ENCODE data around the gene SPEM1.
"Not testable (repeated sequence)": the region's sequence is repeated elsewhere in the genome, so short reads cannot be mapped to it uniquely, and the experiment has no call there.

The SPEM1 gene

DNA sequence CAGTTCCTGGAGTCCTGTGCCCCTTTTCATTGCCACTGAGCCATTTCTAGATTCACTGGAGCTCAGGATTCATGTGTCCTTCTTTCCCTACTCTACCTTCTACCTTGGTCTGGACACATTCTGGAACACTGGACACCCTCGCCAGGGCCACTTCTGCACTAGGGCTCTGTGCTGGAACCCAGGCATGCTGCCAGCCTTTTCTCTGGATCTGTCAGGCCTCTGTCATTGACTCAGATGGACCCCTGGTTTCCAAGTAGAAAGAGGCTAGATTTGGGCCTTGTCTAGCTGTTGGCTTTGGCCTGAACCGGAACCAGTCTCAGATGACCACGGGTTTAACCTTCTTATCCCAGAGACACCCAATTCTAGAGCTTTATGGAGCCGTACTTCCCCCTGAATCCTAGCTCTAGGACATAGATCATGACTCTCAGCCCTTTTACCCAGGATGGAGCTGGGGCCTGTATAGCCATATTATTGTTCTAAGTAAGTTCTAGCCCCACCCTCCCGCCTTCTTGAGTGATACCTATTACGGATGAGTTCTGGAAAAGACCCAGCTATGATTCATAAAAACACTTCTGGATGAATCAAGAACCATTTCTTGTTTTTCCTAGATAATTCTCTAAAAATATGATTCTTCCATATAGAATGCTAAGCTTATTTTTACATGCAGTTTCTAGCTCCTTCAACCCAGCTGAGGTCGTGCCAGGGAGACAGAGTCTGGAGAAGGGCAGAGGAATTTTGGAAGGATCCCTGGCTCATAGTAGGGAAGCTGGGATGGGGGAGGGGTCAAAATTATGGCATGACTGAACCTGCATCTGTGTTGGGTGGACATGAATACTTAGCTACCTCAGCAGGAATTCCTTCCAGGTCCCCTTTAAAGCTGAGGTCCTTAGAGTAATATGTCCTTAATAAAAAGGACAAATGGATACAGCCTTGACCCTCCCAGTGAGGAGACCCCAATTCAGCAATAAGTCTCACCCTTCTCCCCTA lies 23.7 kb downstream of the SPEM1 start:
- DNase-seq: no peak

DNA sequence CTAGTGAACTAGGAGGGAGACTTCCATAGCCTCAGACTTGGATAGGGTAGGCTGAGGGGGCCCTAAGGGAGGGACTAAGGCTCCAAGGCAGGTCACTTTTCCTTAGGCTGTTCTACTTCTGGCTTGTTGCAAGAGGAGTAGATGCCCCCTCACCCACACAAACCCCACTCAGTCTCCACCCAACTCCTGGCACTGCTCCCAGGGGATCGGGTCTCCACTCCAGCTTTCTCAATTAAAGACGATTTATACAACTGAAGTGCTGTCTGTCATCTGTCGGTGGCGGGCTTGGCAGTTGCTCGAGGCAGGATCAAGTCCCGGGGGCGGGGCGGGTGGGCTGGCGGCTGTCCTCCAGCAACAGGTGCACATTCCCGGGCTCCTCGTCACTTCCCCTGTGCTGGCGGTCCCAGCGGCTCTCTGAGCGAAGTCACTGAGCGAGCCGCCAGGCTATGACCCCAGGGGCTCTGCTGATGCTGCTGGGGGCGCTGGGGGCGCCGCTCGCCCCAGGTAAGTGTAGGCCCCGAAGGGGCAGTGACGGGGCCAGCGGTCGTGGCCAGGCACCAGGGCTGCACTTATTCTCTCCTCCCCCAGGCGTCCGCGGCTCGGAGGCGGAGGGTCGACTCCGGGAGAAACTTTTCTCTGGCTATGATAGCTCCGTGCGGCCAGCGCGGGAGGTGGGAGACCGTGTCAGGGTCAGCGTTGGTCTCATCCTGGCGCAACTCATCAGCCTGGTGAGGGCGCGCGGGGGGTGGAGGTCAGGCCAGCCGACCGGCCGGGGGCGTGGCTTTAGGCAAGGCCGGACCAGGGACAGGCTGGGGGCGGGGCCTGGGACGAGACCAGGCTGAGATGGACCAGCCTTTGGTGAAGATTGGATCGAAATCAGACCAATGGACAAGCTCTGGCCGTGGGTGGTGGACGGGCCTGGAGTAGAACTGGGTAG lies 24.8 kb downstream of the SPEM1 start, which contains the start of gene CHRNB1:
TSS of gene CHRNB1 (plus strand) at position 380 of the 937 bp plus-strand sequence. CDS start at position 447, 67 bp downstream.
- no peak for DNase-seq

DNA sequence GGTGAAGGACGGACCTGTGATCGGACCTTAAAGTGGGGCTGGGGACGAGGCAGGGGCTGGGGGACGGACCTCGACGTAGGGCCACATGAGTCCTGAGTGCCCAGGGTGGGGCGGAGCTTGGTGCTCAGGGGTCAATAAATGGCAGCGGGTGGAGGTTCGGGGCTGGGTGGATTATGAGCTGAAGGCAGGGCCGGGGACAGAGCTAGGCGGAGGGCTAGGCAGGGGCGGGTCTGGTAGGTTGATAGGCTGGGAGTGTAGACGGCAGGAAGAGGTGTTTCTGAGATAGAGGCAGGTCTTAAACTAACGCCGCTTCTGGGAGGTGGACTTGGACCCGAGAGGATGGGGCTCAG lies 25.5 kb downstream of the SPEM1 start:
- DNase-seq: no peak

DNA sequence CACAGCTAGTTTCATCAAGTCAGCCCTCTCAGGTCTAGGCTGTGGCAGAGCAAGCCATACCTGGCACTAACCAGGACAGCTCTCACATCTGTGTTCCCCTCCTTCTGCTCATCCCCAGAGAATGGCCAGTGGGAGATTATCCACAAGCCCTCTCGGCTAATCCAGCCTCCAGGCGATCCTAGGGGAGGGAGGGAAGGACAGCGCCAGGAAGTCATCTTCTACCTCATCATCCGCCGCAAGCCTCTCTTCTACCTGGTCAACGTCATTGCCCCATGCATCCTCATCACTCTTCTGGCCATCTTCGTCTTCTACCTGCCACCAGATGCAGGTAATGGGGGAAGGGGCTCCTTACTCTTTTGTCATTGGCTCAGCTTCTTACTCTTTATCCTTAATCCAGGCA lies 28.3 kb downstream of the SPEM1 start:
- no peak for DNase-seq

DNA sequence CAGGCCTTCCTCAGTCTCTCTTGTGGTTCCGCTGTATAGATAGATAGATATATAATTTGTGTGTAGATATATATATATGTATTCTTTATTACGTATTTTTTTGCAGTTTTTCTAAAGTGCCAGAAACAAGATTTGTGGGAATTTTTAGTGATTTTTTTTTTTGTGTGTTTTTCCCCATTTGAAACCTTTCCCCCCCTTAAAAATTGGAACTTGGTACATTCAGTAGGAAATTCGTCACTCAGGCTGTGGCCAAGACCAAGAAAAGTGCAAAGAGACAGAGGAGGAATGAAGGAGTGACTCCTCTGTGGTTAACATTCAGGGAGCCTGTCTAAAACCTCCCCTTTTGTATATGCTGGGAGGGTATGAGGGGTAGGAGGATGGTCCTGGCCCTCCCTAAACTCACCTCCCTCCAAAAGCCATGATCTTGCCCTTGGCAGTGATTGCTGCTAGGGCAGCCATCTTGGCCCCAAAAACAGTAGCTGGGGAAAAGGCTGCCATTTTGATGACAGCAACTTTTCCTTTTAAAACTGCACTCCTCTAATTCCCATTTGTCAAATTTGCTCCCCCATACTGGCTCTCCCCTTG lies 39.9 kb downstream of the SPEM1 start:
- no peak for DNase-seq

DNA sequence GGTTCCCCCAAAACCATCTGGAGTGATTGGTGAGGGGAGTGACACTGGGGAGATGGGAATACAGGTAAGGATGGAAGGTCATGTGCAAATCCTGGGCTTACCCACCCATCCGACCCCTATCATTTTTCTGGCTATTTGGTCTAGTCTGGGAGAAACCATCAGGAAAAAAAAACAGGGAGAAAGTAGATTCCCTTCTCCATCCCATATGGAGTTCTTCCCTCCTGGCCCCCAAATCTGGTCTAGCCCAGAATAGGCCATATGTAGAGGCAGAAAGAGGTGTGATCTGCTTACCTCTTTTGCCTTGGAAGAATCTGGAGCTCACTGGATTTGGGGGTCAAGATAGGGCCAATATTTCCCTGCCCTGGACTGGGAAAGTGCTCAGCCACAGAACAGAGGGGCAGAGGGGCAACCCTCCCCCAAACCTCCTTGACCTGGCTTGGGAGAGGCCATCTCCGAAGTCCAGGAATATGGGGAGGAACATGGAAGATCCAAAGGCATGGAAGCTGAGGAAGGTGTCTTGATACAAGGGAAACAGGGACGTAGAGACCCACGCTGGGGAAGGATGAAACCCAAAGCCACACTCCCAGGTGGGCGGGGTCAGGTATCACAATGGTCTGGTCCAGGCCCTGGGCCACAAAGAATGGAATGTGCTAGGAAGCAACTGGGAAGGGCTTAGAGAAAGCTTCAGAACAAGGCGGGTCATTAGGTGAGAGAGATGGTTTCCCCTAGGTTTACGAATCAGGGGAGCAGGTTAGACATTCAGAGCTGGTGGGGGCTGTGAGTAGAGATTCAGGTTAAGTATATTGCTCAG lies 40.9 kb downstream of the SPEM1 start:
- DNase-seq: no peak

DNA sequence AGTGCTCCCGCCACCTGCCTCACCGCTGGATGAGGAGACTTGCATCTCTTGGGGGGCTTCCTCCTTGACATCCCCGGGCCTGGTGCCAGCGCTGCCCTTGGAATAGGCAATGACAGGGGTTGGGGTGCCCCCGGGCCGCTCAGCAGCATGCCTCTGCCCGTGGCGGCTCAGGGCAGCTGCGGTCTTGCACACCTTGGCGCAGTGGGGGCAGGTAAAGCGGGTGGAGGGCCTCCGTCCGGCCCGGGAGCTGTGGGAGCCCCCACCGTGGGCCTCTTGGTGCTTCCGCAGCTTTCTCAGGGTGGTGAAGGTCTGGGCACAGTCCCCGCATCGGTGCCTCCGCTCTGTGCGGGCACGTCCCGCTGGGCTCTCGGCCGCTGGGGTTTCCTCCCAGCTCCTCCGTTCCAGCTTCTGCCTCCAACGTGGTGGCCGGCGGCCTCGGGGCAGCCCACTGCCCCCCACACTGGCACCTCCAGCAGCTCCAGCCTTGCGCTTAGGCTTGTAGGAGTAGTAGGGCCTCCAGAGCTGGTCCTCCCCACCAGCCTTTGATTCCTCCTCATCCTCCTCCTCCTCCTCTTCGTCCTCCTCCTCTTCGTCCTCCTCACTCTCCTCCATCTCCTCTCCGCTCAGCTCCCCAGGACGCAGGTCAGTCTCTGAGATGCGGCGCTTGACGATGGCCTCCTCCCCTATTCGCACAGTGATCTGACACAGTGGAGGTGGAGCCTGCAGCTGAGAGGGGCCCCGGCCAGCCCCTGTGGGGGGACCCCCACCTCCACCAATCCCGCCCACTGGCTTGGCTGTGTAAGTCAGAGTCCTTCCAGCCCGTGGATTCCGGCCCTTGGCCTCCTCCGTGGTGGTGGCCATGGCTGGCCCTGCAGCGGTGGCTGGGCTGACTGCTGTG lies 42.6 kb downstream of the SPEM1 start:
- no peak for DNase-seq

DNA sequence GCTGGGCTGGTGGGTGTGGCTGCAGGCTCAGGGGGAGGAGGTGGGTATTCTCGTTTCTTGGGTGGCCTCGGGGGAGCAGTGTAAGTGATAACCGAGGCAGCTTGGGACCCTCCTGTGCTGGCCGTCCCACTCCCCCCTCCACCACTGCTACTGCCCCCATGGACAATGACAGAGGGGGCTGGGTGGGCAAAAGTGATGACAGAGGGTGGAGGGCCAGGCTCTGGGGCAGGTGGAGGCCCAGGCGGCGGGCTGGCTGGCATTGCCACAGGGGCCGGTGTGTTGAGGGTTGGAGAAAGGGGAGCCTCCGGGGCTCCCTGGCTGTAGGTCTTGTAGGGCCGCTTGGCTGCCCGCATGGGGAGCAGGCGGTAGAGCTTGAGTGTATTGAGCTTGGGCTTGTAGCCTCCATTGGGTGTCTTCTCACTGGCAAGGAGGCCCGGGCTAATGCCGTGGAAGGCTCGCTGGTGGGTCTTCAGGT lies 43.3 kb downstream of the SPEM1 start:
- no peak for DNase-seq

DNA sequence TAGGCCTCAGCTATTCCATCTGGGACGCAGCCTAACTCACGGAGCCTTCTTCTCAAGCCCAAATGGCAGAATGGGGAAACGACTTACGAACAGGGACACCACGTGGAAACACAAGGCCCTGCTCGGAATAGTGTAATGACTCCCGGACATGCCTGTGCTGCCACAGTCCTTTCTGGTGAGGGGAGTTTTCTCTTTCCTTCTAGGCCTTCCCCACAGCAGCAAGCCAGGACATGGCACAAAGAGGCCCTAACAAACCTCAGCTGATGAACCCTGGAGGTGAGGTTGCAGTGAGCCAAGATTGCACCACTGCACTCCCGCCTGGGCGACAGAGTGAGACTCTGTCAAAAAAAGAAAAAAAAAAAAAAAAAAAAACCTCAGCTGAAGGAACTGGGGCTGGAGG lies 44.0 kb downstream of the SPEM1 start:
- DNase-seq: no peak

DNA sequence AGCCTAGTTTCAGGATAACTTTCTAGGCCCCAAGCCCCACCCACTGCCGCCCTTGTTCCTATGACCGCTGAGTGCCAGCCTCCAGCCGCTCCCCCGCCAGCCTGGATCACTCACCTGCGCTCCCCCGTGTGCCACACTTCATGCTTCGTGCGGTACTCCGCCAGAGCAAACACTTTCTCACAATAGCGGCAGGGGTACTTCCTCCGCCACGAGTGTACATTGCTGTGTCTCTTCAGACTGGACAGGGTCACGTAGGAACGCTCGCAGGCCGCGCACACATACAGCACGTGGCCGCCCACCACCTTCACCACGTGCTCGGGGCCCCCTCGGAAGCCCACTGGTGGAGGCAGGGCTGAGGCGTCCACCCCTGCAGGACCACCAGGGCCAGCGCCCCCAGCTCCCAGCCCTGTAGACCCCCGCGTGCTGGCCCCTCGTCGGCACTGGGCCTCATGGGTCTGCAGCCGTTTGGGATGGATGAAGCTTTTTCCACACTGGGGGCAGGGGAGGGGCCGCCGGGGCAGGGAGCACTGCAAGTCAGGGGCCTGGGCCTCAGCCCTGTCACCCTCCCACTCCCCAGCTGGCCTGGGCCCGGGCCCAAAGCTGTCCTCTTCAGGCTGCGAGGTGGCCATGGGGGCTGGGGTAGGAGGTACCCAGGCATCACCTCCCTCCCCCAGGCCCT lies 45.6 kb downstream of the SPEM1 start:
- no peak for DNase-seq

DNA sequence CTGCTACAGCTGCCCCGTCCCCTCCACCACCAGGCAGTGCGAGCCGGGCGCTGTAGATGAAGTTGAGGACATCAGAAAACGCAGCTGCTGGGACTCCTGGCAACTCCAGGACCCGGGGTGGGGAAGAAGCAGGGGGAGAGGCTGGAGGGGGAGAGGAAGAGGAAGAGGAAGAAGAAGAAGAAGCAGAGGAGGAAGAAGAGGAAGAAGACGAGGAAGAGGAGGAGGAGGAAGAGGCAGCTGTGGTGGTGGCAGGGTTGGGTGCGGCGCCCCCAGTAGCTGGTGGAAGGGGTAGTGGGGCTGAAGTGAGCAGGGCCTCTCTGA lies 46.2 kb downstream of the SPEM1 start:
- no peak for DNase-seq

DNA sequence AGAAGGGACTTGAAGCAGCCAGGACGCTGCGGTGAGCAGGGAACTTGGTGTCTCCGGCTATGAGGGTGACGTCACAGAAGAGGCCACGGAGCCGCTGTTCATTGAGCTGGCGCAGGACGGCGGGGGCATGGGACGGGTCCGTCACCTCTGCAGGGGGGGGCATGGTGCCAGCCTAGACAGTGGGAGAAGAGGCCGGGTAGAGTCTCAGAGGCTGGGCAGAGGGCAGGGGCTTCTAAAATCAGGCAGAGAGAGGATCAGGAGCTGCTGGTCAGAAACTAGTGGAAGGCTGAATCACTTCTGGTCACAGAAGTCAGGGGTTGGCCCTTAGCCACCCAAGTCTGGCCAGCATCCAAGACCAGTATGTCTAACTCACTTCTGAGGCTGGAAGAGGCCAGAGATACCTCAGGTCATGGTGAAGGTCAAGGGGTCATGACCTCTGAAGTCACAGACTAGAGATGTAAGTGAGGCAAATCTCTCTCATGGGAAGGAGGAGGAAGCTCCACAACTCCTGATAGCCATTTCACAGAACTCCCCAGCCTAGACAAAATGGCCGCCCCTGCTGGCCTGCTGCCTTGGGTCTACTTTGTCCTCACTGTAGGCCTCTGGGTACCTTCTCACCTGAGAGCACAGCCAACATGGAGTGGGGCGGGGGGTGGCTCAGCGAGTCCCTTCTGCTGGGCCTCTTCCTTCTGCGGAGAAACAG lies 46.7 kb downstream of the SPEM1 start:
- no peak for DNase-seq

DNA sequence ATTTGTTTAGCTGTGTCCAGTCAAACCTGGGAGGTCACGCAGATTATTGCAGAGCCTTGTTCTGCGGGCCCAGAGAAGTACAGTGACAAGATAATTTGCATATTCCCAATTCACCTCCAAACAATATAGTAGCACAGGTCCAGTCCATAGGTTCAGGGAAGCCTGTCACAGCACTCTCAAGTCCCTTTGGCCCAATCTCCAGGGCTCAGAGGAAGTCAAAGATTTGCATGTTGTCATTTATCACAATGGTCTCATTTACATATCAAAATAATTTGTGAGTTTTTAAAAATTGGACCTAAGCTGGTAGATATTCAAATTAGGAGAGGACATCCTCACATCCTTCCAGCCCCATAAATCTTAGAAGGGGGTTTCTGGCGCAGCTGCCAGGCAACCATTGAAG lies 47.4 kb downstream of the SPEM1 start:
- no peak for DNase-seq

DNA sequence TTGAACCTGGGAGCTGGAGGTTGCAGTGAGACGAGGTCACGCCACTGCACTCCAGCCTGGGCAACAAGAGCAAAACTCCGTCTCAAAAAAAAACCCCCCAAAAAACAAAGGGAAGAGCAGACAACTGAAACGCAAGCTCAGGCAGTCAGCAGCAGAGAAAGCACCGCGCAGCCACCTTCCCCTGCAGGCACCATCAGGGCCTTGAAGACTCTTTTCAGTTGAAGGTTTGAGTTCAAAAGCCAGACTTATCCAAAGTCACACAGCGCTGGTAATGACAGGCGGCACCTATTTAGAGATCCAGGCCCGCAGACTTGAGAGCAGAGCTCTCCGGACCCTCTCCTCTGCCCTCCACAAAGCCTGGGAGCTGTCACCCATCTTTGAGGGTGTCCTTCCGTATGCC lies 48.2 kb downstream of the SPEM1 start:
- DNase-seq: no peak

DNA sequence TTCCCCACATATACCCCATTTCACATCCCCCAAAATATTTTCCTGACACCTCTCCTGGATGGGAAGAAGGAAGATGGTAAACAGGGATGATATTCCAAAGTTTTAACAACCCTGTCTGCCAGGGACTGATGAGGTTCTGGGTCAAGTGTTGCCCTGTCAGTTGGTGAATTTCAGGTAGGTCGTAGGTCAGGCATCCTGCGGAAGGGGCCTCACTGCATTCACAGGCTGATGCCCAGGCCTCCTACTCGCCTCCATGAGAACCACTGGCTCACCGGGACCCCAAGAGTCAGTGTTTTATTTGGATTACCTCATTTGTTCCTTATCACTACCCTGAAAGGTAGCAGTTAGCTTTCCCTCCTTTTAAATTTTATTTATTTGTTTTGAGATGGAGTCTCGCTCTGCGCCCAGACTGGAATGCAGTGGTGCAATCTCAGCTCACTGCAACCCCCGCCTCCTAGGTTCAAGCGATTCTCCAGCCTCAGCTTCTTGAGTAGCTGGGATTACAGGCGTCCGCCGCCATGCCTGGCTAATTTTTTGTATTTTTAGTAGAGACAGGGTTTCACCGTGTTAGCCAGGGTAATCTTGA lies 48.8 kb downstream of the SPEM1 start:
- no peak for DNase-seq

DNA sequence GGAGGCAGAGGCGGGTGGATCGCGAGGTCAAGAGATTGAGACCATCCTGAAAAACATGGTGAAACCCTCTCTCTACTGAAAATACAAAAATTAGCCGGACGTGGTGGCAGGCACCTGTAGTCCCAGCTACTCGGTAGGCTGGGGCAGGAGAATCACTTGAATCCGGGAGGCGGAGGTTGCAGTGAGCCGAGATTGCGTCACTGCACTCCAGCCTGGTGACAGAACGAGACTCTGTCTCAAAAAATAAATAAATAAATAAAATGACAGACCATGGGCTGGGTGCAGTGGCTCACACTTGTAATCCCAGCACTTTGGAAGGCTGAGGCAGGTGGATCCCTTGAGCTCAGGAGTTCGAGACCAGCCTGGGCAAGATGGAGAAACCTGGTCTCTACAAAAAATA lies 49.7 kb downstream of the SPEM1 start:
- not testable (repeated sequence) for DNase-seq

DNA sequence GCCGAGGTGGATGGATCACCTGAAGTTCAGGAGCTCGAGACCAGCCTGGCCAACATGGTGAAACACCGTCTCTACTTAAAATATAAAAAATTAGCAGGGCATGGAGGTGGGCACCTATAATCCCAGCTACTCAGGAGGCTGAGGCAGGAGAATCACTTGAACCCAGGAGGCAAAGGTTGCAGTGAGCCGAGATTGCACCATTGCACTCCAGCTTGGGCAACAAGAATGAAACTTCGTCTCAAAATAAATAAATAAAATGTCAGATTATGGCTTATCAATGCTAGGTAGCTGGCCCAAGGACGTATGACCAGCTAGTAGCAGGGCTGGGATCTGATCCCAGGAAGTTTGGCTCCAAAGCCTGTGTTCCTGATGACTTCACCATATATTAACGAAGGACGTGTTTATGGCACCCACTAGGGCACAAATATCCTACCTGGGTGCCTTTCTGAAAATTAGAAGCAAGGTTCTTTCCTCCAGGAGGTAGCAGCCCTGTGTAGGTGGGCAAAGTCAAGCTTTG lies 50.4 kb downstream of the SPEM1 start:
- not testable (repeated sequence) for DNase-seq

Measured in activated CD4-positive, alpha-beta T cell treated with anti-CD3 and anti-CD28 coated beads for 1 hour (primary cell).